K562 (cell line): ENCODE data around the gene CD46. TPM values are rescaled to one million over a fixed set of nuclear protein-coding genes. Genes with fewer than 3 reads are reported as not detected.

Source experiments
- BACH1 ChIP-seq: fragments of 200-800 bp; sonication (Bioruptor generic); IDR thresholded peaks from 2 replicates; pipeline ENCODE4 v1.6.1; 2016; ENCODE audit warnings: missing genetic modification characterization, missing compliant biosample characterization
- EP400 ChIP-seq: fragments of 450-650 bp; IDR thresholded peaks from 2 replicates; pipeline ENCODE4 v1.6.1; 2017; ENCODE audit warnings: antibody characterized with exemption, mild to moderate bottlenecking, moderate library complexity
- GTF2A2 ChIP-seq: IDR thresholded peaks from 2 replicates; pipeline ENCODE4 v1.6.1; 2016; ENCODE audit warnings: mild to moderate bottlenecking, missing genetic modification characterization, missing compliant biosample characterization
- MAFG ChIP-seq: fragments of 450-650 bp; conservative IDR thresholded peaks from 2 replicates; pipeline ENCODE4 v1.6.1; 2016; ENCODE audit warnings: missing genetic modification characterization, missing compliant biosample characterization
- NCOA1 ChIP-seq: fragments of 450-650 bp; IDR thresholded peaks from 2 replicates; pipeline ENCODE4 v1.6.1; 2016; ENCODE audit warnings: low read depth
- SMC3 ChIP-seq: conservative IDR thresholded peaks from 2 replicates; pipeline ENCODE4 v1.6.1; 2011; ENCODE audit warnings: low read depth, low read length, improper control_type of control experiment; ENCODE audit not compliant: insufficient read depth
- THRA ChIP-seq: fragments of 450-650 bp; IDR thresholded peaks from 2 replicates; pipeline ENCODE4 v1.6.1; 2017; ENCODE audit warnings: mild to moderate bottlenecking, moderate library complexity
- UBTF ChIP-seq, 2 experiments: IDR thresholded peaks; 2 replicates each; pipeline ENCODE4 v1.6.1; 2012; ENCODE audit warnings: improper control_type of control experiment in 2 of 2, low read depth in 2 of 2, low read length in 2 of 2, borderline replicate concordance in 1 of 2
- ZFX ChIP-seq: sonication (generic); formaldehyde crosslinking; IDR thresholded peaks from 2 replicates; pipeline ENCODE4 v1.8.0; 2022; ENCODE audit warnings: mild to moderate bottlenecking, missing genetic modification reagents, moderate library complexity
- ZNF512 ChIP-seq: IDR thresholded peaks from 2 replicates; pipeline ENCODE4 v1.6.1; 2016; ENCODE audit warnings: missing genetic modification characterization, missing compliant biosample characterization
- ZNF717 ChIP-seq: fragments of 250-450 bp; sonication (Bioruptor Pico); IDR thresholded peaks from 2 replicates; pipeline ENCODE4 v1.5.0; 2021
- polyA plus RNA-seq, 8 experiments: library from polyadenylated mRNA; depleted of rRNA in 4 of 8; stranded (reverse) in 5 of 8; unstranded in 3 of 8; fragments of >200 nt; fragmentation: Nextera tagmentation in 2 of 8; fragmentation: Illumina TruSeq in 1 of 8; extraction: Ambion mirVana in 2 of 8; extraction: Trizol in 1 of 8; gene quantifications; 2 replicates each; pipeline versions ENCODE4 v1.2.1 to v1.2.3, GENCODE V29; 2011 to 2014; ENCODE audit warnings: inconsistent platforms in 1 of 8, missing spikeins in 1 of 8
- total RNA-seq, 7 experiments: library from RNA; depleted of rRNA in 6 of 7; stranded (reverse); fragments of >200 nt in 6 of 7; fragmentation: Illumina TruSeq in 2 of 7; extraction: Trizol in 2 of 7; gene quantifications; 2 replicates each; pipeline versions ENCODE4 v1.2.1 to v1.2.3, GENCODE V29; 2011 to 2021; ENCODE audit warnings: low replicate concordance in 1 of 7
- TF ChIP-seq, protein P1 (sequence below), 2 experiments: fragments of 200-800 bp in 1 of 2; sonication (Bioruptor generic) in 1 of 2; sonication (generic) in 1 of 2; formaldehyde crosslinking in 1 of 2; IDR thresholded peaks in 1 of 2; conservative IDR thresholded peaks in 1 of 2; 2 replicates each; pipeline versions ENCODE4 v1.5.0 to v1.6.1; 2016 to 2020; ENCODE audit warnings: missing compliant biosample characterization in 1 of 2, missing genetic modification characterization in 1 of 2, missing genetic modification reagents in 1 of 2
- TF ChIP-seq, protein P2 (sequence below): fragments of 450-650 bp; formaldehyde crosslinking; IDR thresholded peaks from 2 replicates; pipeline ENCODE4 v1.4.0; 2020; ENCODE audit warnings: mild to moderate bottlenecking, moderate library complexity

The CD46 gene
- total and polyA plus RNA-seq, 9 of the 15 experiments (the other 6 are each of a cell fraction or from before 2014, with no cell fraction given), result 87.9 to 374 (median 156) TPM

GRCh38 chr1:207751790-207752455 lies at the start of gene CD46 (continued):
- TF ChIP-seq EP400 (peak; percentile 65), GTF2A2 (tag) (no peak), ZNF512 (tag) (no peak), ZFX (CRISPR knock-in tag) (peak; percentile 93), SMC3 (no peak; the same call in 1 of the 2 replicates), MAFG (no peak), UBTF (IDR thresholded peaks at IDR 0.05; ENCODE audit: borderline replicate concordance in 1 of 2, low read depth in 2 of 2, low read length in 2 of 2) (peak in 1 of 2 experiments; percentile 69; a peak in 3 of 4 replicates), THRA (no peak), BACH1 (no peak), NCOA1 (peak; percentile 19; the same call in 1 of the 2 replicates), ZNF717 (CRISPR knock-in tag) (no peak)
- TF ChIP-seq, protein P1, sequence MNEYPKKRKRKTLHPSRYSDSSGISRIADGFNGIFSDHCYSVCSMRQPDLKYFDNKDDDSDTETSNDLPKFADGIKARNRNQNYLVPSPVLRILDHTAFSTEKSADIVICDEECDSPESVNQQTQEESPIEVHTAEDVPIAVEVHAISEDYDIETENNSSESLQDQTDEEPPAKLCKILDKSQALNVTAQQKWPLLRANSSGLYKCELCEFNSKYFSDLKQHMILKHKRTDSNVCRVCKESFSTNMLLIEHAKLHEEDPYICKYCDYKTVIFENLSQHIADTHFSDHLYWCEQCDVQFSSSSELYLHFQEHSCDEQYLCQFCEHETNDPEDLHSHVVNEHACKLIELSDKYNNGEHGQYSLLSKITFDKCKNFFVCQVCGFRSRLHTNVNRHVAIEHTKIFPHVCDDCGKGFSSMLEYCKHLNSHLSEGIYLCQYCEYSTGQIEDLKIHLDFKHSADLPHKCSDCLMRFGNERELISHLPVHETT (CRISPR knock-in tag; conservative IDR thresholded peaks at IDR 0.05 in 1 of 2, IDR thresholded peaks at IDR 0.05 in 1 of 2), result peak in 1 of 2 experiments; percentile 54; a peak in 1 of 4 replicates
- TF ChIP-seq, protein P2, sequence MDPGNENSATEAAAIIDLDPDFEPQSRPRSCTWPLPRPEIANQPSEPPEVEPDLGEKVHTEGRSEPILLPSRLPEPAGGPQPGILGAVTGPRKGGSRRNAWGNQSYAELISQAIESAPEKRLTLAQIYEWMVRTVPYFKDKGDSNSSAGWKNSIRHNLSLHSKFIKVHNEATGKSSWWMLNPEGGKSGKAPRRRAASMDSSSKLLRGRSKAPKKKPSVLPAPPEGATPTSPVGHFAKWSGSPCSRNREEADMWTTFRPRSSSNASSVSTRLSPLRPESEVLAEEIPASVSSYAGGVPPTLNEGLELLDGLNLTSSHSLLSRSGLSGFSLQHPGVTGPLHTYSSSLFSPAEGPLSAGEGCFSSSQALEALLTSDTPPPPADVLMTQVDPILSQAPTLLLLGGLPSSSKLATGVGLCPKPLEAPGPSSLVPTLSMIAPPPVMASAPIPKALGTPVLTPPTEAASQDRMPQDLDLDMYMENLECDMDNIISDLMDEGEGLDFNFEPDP (CRISPR knock-in tag), result no peak
